ENCODE data around the gene TSPAN9. TPM values are rescaled to one million over a fixed set of nuclear protein-coding genes. Genes with fewer than 3 reads are reported as not detected.

TSPAN9 gene
- total RNA-seq, 1 donor from 2014 or later: 81.2 TPM

- no peak for ATAC-seq
Observed at GRCh38 chr12:3284405-3284804, 207.2 kb downstream of the TSPAN9 start.

DNA sequence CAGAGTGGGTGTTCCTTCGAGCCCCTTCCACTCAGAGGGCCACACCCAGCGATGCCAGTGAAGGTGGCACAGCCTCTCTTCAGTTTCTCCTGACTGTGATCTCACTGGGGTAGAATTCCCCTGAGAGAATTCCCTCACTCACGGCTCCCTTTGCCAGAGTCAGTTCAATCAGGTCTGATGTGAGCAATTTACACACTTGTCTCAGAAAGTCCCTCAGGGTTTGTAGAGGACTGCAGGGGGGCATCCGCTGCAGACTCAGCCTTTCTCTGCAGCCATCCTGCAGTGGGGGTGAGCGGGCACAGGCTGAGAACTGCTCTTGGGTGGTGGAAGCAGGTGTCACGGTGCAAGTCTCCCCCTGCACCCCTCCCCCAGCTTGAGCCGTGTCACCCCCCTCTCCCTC, 208.4 kb downstream of the TSPAN9 start:
- H3K36me3 ChIP-seq: peaks cover 22% of the 10 kb centered on the region
- no peak overlapping the region for H3K27ac ChIP-seq
- no peak overlapping the region for H3K4me3 ChIP-seq
- no peak for ATAC-seq
- H3K27me3 ChIP-seq: no peaks in the 10 kb centered on the region
- no peaks in the 10 kb centered on the region for H3K4me1 ChIP-seq
- intact Hi-C loops (cut with DNase I): no loop called here
- H3K9me3 ChIP-seq: no peaks in the 10 kb centered on the region
- no peak for TF ChIP-seq CTCF (IDR thresholded peaks at IDR 0.05)
- DNase-seq: no peak

More at GRCh38 chr12:3284405-3284804, 207.2 kb downstream of the TSPAN9 start:
- no peak for DNase-seq
- H3K4me3 ChIP-seq: no peak overlapping the region
- intact Hi-C loops (cut with DNase I): no loop called here
- no peaks in the 10 kb centered on the region for H3K27me3 ChIP-seq
- no peak overlapping the region for H3K27ac ChIP-seq
- no peaks in the 10 kb centered on the region for H3K9me3 ChIP-seq
- no peaks in the 10 kb centered on the region for H3K4me1 ChIP-seq
- H3K36me3 ChIP-seq: peaks cover 22% of the 10 kb centered on the region
- no peak for TF ChIP-seq CTCF (IDR thresholded peaks at IDR 0.05)

- Histone ChIP-seq H3K27me3 (no peaks in the 10 kb centered on the region), H3K4me3 (no peak overlapping the region), H3K27ac (no peak overlapping the region), H3K4me1 (no peaks in the 10 kb centered on the region), H3K36me3 (peaks cover 1% of the 10 kb centered on the region), H3K9me3 (no peaks in the 10 kb centered on the region)
- DNase-seq (no peak), ATAC-seq (no peak)
- intact Hi-C loops (cut with DNase I): no loop called here
- no peak for TF ChIP-seq CTCF (IDR thresholded peaks at IDR 0.05)
Observed at GRCh38 chr12:3288690-3289089, 211.5 kb downstream of the TSPAN9 start.

DNA sequence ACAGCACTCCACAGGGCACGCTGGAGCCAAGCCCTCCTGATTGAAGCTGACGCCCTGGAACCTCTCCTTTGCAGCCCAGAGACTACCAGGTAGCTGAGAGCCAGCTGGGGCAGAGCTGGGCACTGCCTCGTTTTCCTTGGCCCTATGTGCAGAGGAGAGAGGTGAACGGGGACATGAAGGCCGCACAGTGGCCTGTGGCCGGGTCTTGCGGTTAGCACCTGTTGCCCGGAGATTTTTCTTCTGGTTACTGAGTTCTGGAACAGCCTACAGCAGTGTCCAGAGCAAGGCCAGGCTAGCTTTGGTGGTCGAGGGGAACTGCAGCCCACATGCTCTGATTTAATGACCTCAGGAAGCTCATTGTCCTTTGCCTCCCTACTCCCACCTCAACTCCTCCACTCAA, 212.5 kb downstream of the TSPAN9 start:
- H3K4me3 ChIP-seq: no peak overlapping the region
- no peaks in the 10 kb centered on the region for H3K9me3 ChIP-seq
- no peak for ATAC-seq
- no peaks in the 10 kb centered on the region for H3K4me1 ChIP-seq
- H3K36me3 ChIP-seq: no peaks in the 10 kb centered on the region
- DNase-seq: no peak
- intact Hi-C loops (cut with DNase I): no loop called here
- no peak overlapping the region for H3K27ac ChIP-seq
- no peaks in the 10 kb centered on the region for H3K27me3 ChIP-seq
- TF ChIP-seq CTCF (IDR thresholded peaks at IDR 0.05): no peak

GRCh38 chr12:3291939-3292338, 214.8 kb downstream of the TSPAN9 start:
- peaks cover 3% of the 10 kb centered on the region for H3K27me3 ChIP-seq
- TF ChIP-seq CTCF (IDR thresholded peaks at IDR 0.05): no peak
- H3K4me1 ChIP-seq: no peaks in the 10 kb centered on the region
- ATAC-seq (no peak), DNase-seq (no peak)
- intact Hi-C loops (cut with DNase I): no loop called here
- H3K36me3 ChIP-seq: no peaks in the 10 kb centered on the region
- no peak overlapping the region for H3K4me3 ChIP-seq
- no peaks in the 10 kb centered on the region for H3K9me3 ChIP-seq
- no peak overlapping the region for H3K27ac ChIP-seq

All from upper lobe of right lung (tissue), 1 donor.